OCI-LY3 (cell line): ENCODE measurements around the gene ZNF423.

Experiments used
- CTCF ChIP-seq: fragments of 200-600, 300-600 bp; sonication (generic); IDR thresholded peaks from 2 replicates; pipeline ENCODE4 v1.5.1; 2014; ENCODE audit warnings: antibody characterized with exemption, low read length, low read depth
- EZH2phosphoT487 ChIP-seq: fragments of 200-600 bp; shearing (Covaris generic); IDR thresholded peaks from 2 replicates; pipeline ENCODE4 v1.6.1; 2018; ENCODE audit warnings: antibody characterized with exemption, mixed run types, low read depth

- TF ChIP-seq CTCF (no peak), EZH2phosphoT487 (no peak)
Measured at GRCh38 chr16:49788986-49789385, 66.9 kb downstream of the ZNF423 start.
